Stimulated activated naive CD8-positive, alpha-beta T cell treated with anti-CD3 and anti-CD28 coated beads, Interleukin-15, Interleukin-2, amounts not matched to agents 100 ng/mL and 50 ng/mL, for 24 hours (primary cell): Measurements from ENCODE around the gene ETNK2.
"Not testable (repeated sequence)": the region's sequence is repeated elsewhere in the genome, so short reads cannot be mapped to it uniquely, and the experiment has no call there.

ENCODE experiments used
- H3K27ac Mint-ChIP-seq: one replicate; pipeline ENCODE4 v1.8.0; 2021; ENCODE audit warnings: mild to moderate bottlenecking, mixed read lengths
- H3K27me3 Mint-ChIP-seq: one replicate; pipeline ENCODE4 v1.8.0; 2021; ENCODE audit warnings: mixed read lengths
- H3K36me3 Mint-ChIP-seq: one replicate; pipeline ENCODE4 v1.8.0; 2021; ENCODE audit warnings: low read depth, mixed read lengths
- H3K4me1 Mint-ChIP-seq: one replicate; pipeline ENCODE4 v1.8.0; 2021; ENCODE audit warnings: low read depth, mixed read lengths
- H3K4me3 Mint-ChIP-seq: one replicate; pipeline ENCODE4 v1.8.0; 2021; ENCODE audit warnings: mild to moderate bottlenecking, mixed read lengths
- H3K9me3 Mint-ChIP-seq: one replicate; pipeline ENCODE4 v1.8.0; 2021; ENCODE audit warnings: mixed read lengths

Gene ETNK2

DNA sequence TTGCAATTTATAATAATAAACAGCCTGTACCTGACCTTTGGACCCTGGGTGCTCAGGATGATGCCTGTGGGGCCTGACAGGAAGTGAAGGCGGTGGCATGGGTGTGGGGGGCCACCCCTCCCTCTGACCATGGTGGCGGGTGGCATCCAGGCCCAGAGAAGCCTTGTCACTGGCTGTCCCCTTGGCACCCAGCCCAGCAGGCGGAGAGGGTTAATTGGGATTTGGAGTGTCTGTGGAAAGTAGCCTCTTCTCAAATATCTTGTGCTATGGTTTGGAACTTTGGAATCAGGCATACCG is 58.5 kb downstream of the ETNK2 start:
- H3K36me3 Mint-ChIP-seq, result no peaks in the 10 kb centered on the region
- peaks cover 23% of the 10 kb centered on the region for H3K4me1 Mint-ChIP-seq
- no peaks in the 10 kb centered on the region for H3K9me3 Mint-ChIP-seq
- no peaks in the 10 kb centered on the region for H3K27me3 Mint-ChIP-seq
- H3K27ac Mint-ChIP-seq, result no peak overlapping the region
- H3K4me3 Mint-ChIP-seq, result no peak overlapping the region

DNA sequence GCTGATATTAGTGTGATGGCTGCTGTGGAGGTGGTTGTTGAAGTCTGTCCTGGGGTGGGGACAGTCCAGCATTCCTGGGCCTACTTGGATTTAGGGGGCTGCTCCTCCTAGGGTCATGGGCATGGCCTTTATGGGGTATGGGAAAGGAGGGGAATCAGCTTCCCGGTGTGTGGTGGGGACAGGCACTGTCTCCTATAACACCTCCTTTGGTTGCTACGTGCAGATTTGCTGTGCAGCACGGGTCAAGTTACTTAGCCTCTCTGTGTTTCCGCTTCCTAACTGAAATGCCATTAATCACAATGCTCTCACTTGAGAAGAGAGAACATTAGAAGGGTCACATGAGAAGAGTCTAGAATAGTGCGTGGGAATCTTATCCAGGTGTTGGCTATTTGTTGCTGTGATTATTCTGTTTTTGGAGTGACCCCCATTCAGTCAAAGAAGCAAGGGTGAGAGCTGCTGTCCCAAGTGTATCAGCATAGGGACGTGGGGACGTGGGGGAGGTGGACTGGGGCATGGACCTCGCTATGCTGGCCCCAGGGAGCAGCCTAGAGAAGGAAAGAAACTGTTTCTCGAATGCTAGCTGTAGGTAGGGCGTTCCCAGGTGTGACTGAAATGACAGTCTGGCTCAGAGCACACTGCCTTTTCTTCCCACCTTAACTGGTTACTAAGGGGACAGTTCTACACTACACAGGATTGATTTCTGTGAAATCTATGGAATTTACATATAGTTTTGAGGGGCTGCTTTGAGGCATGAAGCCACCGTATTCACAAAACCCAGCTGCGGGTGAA is 59.0 kb downstream of the ETNK2 start:
- H3K27me3 Mint-ChIP-seq, result no peaks in the 10 kb centered on the region
- H3K27ac Mint-ChIP-seq, result no peak overlapping the region
- no peak overlapping the region for H3K4me3 Mint-ChIP-seq
- no peaks in the 10 kb centered on the region for H3K9me3 Mint-ChIP-seq
- no peaks in the 10 kb centered on the region for H3K36me3 Mint-ChIP-seq
- peaks cover 23% of the 10 kb centered on the region for H3K4me1 Mint-ChIP-seq

DNA sequence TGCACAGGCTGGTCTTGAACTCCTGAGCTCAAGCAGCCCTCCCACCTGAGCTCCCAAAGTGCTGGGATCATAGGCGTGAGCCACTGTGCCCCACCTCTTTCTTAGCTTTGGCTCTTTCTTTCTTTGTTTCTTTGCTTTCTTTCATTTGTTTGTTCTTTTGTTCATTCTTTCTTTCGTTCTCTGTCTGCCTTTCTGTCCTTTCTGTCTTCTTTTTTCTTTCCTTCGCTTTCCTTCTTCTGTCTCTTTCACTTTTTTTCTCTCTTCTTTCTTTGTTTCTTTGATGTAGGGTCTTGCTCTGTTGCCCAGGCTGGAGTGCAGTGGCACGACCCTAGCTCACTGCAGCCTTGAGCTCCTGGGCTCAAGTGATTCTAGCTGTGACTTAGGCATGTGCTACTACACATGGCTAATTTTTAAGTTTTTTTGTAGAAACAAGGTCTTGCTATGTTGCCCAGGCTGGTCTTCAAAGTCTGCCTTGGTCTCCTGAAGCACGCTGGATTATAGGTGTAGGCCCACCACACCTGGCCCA is 60.0 kb downstream of the ETNK2 start:
- Mint-ChIP-seq H3K27me3 (no peaks in the 10 kb centered on the region), H3K4me3 (no peak overlapping the region), H3K9me3 (no peaks in the 10 kb centered on the region), H3K27ac (peak overlapping the region; percentile 21), H3K36me3 (no peaks in the 10 kb centered on the region), H3K4me1 (peaks cover 18% of the 10 kb centered on the region)

DNA sequence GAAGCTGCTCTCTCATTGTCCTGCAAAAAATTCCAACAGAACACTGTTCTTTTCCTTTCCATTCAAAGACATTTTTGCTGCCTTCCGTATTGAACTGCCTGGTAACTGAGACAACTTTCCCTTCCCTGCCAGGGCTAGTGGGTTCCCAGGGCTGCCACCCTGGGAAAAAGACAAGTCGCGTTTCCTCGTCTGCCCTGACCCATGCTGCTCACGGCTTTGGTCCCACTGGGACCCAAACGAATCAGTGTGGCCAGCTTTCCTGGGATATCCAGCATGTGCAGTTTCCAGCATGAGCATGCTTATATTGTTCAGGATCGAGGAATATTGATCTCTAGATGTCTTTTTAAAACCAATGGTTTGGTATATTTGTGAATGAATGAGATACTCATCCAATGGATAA is 60.8 kb downstream of the ETNK2 start:
- Mint-ChIP-seq H3K27ac (no peak overlapping the region), H3K9me3 (no peaks in the 10 kb centered on the region), H3K27me3 (no peaks in the 10 kb centered on the region), H3K4me1 (peaks cover 14% of the 10 kb centered on the region), H3K36me3 (no peaks in the 10 kb centered on the region), H3K4me3 (no peak overlapping the region)

DNA sequence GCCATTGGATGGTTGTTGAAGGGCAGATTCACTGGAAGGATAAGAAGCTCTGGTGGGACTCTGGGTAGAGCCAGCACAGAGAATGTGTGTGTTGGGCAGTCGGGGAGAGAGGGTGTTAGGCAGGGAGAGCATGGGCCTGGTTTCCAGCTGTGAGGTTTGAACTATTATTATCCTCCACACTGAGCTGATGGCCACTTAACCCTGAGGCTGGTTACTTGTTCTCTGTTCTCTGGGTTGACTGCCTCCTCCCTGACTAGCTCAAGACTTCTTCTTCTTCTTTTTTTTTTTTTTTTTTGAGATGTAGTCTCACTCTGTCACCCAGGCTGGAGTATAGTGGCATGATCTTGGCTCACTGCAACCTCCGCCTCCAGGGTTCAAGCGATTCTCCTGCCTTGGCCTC is 61.7 kb downstream of the ETNK2 start:
- not testable (repeated sequence) for H3K9me3 Mint-ChIP-seq, H3K36me3 Mint-ChIP-seq, H3K27ac Mint-ChIP-seq, H3K4me3 Mint-ChIP-seq, H3K27me3 Mint-ChIP-seq
- peaks cover 14% of the 10 kb centered on the region for H3K4me1 Mint-ChIP-seq

DNA sequence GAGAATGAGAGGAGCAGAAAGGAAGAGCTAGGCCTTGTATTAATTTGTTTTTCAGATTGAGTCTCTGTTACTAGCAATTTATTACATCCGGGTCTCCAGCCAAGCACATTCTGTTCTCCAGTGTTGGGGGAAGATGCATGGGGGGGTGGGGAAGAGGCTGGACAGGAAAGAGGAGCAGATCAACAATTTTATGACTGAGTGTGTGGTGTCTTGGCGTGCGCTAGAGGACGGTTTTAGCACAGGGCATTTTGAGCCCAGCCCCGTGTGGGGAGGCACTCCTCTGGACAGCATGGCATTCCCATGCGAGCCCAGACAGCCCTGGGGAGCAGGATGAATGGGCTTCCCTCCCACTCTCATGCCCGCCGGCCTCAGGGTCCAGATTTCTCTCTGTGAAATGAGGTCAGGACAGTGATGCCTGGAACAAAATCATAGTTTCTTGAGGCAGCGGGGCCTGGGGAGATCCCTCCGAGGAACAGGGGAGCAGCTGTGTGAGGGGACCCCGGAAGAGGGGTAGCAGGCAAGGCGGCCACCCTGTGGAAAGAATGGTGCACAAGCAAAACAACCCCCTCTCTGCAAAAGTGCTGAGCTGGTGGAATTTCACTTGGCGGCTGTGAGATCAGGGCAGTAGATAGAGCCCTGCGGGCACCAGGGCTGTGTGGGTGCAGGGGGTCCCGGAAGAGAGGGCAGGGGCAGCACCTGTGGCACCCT is 62.6 kb downstream of the ETNK2 start:
- H3K27me3 Mint-ChIP-seq, result no peaks in the 10 kb centered on the region
- H3K4me3 Mint-ChIP-seq, result no peak overlapping the region
- H3K36me3 Mint-ChIP-seq, result no peaks in the 10 kb centered on the region
- H3K4me1 Mint-ChIP-seq, result peaks cover 13% of the 10 kb centered on the region
- no peaks in the 10 kb centered on the region for H3K9me3 Mint-ChIP-seq
- no peak overlapping the region for H3K27ac Mint-ChIP-seq

DNA sequence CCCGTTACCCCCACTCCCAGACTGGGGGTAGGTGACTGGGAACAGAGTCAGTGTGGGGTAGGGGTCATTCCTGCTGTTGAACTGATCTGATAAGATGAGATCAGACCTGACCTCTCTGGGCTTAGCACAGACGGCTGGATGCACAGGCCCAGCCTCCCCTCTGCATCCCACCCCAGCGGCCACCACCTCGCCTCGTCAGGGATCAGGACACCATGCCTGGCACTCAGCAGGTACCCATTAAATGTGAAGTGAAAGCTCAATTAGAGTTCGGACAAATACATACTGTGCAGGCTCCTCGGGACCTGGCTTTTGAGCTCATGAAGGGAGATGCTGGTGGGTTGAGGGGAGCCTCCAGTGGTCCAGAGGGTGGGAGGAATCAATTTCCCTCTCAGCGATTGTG is 63.2 kb downstream of the ETNK2 start:
- H3K36me3 Mint-ChIP-seq, result no peaks in the 10 kb centered on the region
- no peak overlapping the region for H3K4me3 Mint-ChIP-seq
- no peaks in the 10 kb centered on the region for H3K27me3 Mint-ChIP-seq
- H3K27ac Mint-ChIP-seq, result no peak overlapping the region
- no peaks in the 10 kb centered on the region for H3K9me3 Mint-ChIP-seq
- peaks cover 7% of the 10 kb centered on the region for H3K4me1 Mint-ChIP-seq

DNA sequence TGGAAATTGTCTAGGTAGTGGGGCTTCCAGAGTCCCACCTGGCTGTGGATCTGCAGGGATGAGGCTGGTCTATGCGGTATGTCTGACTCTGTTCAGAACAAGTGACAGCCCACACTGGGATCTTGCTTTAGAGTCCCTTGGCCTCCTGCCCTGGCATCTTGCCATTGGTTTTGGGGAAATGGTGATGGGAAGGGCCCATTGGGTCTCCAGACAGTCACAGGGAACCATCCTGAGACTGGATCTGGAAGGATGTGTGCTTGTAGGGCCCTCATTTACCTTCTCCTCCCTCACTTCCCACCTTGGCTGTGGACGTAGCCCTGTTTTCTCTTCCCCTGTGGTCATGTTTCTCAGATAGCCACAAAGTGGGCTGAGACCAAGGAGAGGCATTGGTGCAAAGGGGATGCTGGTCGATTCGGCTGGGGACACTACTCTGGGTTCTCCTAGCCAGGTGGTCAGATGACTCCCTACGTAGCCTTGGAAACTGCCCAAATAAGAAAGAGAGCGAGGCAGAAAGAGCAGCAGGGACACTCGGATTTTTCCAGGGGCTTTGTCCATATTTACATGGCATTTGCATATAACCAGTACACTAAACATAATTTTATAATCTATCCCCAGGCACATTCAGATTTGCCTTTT is 63.8 kb downstream of the ETNK2 start:
- Mint-ChIP-seq H3K27me3 (no peaks in the 10 kb centered on the region), H3K4me1 (peaks cover under 1% of the 10 kb centered on the region), H3K4me3 (no peak overlapping the region), H3K9me3 (no peaks in the 10 kb centered on the region), H3K36me3 (no peaks in the 10 kb centered on the region), H3K27ac (no peak overlapping the region)

DNA sequence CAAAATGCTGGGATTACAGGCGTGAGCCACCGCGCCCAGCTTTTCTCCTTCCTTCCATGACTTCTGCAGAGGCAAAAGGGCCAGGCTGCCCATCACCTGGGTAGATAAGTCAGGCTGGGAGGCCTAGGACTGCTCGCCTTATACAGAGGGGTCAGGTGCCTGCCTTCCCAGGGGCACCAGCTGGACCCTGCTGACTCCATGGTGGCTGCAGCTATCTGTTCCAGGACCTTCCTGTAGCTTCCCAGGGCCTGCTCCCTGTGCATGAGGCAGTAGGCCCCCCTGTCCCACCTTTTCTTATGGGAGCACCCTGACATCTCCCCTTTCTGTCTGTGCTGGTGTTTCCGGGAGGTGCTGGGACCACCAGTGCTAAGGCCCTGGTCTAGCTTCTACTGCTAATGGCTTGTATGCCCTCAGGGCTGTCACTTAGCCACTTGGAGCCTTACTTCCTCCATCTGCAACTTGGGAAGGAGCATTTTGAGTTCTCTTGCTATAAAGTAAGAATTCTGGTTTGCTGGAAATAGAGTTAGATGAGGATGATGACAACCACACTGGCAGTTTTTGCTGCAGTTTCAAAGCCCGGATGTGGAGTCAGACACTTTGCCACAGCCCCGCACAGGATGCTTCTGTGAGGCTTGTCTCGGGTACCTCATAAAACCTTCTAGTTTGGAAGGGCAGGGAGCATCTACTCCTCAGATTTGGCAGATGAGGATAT is 64.5 kb downstream of the ETNK2 start:
- Mint-ChIP-seq H3K9me3 (no peaks in the 10 kb centered on the region), H3K36me3 (no peaks in the 10 kb centered on the region), H3K27me3 (no peaks in the 10 kb centered on the region), H3K4me1 (no peaks in the 10 kb centered on the region), H3K4me3 (no peak overlapping the region), H3K27ac (no peak overlapping the region)

DNA sequence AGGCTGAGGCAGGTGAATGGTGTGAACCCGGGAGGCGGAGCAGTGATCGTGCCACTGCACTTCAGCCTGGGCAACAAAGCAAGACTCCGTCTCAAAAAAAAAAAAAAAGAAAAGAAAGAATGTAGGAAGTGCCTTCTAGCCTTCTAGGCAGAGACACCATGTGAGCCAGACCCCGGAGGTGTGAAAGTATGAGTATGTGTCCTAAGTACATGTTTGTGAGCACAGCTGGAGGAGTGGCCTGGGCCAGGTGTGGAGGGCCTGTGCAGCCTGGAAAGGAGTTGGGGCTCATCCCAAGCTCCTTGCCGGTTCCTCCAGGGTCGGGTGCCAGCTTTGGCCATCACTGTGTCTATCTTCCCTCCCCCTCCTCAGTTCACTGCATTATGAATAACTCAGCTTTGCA is 66.0 kb downstream of the ETNK2 start:
- Mint-ChIP-seq H3K36me3 (no peaks in the 10 kb centered on the region), H3K9me3 (no peaks in the 10 kb centered on the region), H3K27me3 (peaks cover 6% of the 10 kb centered on the region), H3K27ac (no peak overlapping the region), H3K4me3 (no peak overlapping the region), H3K4me1 (no peaks in the 10 kb centered on the region)

DNA sequence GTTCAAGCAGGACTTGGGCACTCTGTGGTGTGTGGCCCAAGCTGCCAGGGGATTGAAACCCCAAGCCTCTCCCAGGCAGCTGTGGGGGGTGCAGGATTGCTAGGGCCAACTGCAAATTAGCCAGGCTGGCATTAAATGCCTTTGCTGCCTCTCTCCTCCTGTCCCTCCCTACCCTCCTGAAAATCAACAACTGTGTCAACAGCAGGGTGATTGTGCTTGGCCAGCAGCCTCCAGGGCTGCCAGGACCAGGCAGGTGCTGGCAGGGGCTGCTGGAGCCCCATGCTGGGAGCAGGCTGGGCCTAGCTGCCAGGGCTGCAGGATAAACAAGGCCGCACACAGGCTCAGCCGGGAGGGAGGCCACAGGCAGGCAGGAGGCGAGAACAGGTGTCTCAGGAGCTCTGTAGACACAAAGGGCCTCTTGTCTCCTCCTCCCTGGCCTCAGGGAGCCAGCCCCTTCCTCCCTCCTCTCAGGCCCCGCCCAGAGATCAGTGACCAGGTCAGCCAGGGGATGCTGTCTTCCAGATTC is 67.5 kb downstream of the ETNK2 start:
- Mint-ChIP-seq H3K4me1 (peaks cover 3% of the 10 kb centered on the region), H3K27me3 (peaks cover 6% of the 10 kb centered on the region), H3K27ac (no peak overlapping the region), H3K36me3 (no peaks in the 10 kb centered on the region), H3K4me3 (no peak overlapping the region), H3K9me3 (no peaks in the 10 kb centered on the region)

DNA sequence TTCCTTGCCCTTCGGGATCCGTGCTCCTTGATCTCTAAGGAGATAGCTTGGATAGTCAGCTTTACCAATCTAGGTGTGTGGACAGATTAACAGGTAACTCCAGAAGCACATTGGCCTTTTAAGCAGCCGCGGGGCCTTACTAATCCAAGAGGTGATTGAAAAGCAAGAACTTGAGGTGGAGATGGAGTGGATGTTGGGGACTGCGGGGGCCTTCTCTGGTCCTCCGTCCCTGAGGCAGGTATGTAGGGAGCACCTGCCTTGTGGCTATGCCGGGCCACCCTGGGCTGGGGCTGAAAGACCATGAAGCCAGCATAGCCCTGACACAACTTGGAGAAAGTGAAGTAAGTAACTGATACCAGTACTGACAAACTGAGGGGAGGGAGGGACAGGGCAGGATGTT is 68.4 kb downstream of the ETNK2 start:
- H3K4me1 Mint-ChIP-seq, result peaks cover 3% of the 10 kb centered on the region
- H3K9me3 Mint-ChIP-seq, result no peaks in the 10 kb centered on the region
- no peak overlapping the region for H3K4me3 Mint-ChIP-seq
- H3K36me3 Mint-ChIP-seq, result no peaks in the 10 kb centered on the region
- no peak overlapping the region for H3K27ac Mint-ChIP-seq
- peaks cover 8% of the 10 kb centered on the region for H3K27me3 Mint-ChIP-seq

DNA sequence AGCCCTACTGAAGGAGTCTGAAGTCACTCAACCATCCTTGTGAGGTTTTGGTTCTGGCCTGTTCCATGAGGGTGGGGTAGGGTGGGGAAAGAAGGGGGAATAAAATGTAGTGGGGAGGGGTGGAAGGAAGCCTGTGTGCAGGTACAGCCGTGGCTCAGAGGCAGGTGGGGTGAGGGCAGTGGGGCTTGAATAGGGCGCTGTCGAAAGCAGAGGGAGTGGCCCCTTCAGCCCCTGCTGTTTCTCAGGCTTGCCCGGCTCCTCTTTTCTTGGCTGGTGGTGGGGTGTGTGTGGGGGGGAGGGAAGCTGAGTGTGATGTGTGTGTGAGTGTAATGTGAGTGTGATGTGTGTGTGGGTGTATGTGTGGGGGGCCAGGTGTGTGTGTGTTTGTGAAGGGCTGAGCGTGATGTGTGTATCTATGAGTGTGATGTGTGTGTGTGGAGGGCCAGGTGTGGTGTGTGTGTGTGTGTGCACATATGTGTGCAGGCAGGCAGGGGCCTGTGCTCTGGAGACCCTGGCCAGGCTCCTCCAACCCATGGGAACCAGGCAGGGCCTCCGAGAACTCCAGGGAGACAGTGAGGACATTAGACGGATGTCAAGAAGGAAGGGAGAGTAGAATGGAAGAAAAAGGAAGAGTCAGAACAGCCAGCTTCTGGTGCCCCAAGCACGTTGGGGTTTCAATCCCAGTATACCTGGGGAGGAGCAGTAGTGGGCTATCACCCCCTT is 69.9 kb downstream of the ETNK2 start:
- H3K9me3 Mint-ChIP-seq, result no peaks in the 10 kb centered on the region
- peaks cover 3% of the 10 kb centered on the region for H3K4me1 Mint-ChIP-seq
- H3K36me3 Mint-ChIP-seq, result no peaks in the 10 kb centered on the region
- H3K4me3 Mint-ChIP-seq, result no peak overlapping the region
- H3K27me3 Mint-ChIP-seq, result peaks cover 20% of the 10 kb centered on the region
- no peak overlapping the region for H3K27ac Mint-ChIP-seq

DNA sequence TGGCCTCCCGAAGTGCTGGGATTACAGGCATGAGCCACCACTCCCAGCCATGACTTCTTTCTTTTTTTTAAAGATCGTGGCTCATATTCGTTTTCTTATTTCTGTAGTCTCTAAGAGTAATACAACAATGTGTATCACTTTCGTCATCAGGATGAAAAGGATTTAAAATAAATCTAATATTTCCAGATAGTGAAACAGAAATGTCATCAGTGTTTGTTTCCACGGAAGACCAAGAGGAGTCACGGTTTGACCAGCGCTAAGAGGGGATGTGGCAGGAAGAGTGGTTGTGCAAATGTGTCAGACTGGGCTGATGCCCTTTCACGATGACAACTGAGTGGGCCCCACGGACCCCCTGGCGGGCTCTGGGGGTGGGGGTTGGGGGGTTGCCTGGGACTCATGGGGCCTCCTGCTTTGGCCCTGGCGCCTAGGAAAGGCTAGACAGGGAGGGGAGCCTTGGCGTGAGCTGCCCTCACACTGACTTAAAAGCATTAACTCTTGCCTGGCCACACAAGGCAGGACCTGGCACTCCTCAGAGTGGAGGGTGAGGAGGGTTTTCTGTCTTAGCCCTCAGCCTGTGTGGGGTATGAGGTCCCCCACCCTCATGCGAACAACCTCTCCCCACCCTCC is 70.6 kb downstream of the ETNK2 start:
- H3K4me1 Mint-ChIP-seq, result peaks cover 3% of the 10 kb centered on the region
- no peaks in the 10 kb centered on the region for H3K36me3 Mint-ChIP-seq
- H3K27ac Mint-ChIP-seq, result no peak overlapping the region
- no peaks in the 10 kb centered on the region for H3K9me3 Mint-ChIP-seq
- peaks cover 27% of the 10 kb centered on the region for H3K27me3 Mint-ChIP-seq
- H3K4me3 Mint-ChIP-seq, result no peak overlapping the region
